C1 segment of cervical spinal cord (tissue), 14 donors: ENCODE results near the gene TMEM108.

ENCODE experiments used
- DNase-seq, 14 donors: peaks; one replicate each; lab custom pipeline; 2025; lab: John Stamatoyannopoulos, UW

Gene TMEM108

GRCh38 chr3:133330065-133330464 is 291.9 kb downstream of the TMEM108 start:
- DNase-seq, result no peak

DNA sequence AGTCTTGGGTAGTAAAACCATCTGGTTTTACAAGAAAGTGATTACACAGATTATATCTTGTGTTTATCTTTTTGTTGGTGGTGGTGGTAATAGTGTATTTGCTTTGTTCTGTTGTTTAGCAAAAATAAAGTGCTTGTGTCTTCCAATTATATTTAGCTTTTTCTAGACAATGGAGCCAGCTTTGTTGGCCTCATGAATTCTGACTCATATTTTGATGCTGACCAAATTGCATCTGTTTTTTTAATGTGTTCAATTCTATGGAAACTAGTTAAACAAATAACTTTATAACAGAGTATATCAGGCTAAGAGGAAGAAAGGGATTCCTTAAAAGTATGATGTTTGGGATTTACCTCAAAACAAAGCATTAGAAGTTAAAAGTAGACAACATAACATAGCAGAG is 292.3 kb downstream of the TMEM108 start:
- DNase-seq, result no peak

GRCh38 chr3:133354721-133355120 is 316.5 kb downstream of the TMEM108 start:
- no peak for DNase-seq

DNA sequence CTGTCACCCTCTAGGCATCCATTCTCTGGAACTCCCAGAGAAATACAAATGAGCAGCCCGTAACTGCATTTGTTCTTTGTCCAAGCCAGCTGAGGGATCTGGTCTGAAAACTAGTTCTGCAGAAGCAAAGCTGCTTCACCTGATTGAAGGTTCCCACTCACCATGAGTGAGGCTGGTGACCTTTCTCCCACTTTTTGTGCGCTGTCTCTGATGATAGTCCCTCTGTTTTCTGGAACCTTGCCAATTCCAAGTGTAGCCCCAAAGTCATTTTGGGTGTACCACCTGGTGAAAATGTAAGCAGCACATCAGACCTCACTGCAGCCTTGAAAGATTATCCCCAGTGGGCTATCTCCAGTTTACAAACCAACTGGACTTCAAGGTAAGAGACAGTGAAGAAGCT is 322.3 kb downstream of the TMEM108 start:
- no peak for DNase-seq

GRCh38 chr3:133361011-133361410 is 322.8 kb downstream of the TMEM108 start:
- no peak for DNase-seq

GRCh38 chr3:133361435-133361834 is 323.2 kb downstream of the TMEM108 start:
- DNase-seq, result no peak

DNA sequence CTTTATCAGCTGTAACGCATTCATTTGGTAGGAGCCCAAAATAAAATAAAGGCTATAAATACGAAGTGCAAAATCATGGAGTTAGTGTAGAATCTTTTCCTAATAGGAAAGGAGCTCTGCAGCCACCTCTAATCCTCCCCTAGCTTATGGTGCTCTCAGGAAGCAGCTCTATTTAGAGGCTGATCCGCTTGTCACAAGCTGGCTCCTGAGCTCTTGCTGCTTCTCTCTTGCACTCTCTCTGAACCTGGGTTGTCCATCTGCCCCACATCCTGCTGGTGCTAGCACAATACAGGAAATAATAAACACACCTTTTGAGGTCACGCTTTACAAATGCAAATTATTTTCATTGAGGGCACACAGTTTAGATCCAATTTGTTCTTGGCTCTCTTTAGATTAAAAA is 324.3 kb downstream of the TMEM108 start:
- peak in 1 of 14 donors; percentile 27 for DNase-seq

- DNase-seq, result no peak
These were observed 326.5 kb downstream of the TMEM108 start for GRCh38 chr3:133364704-133365103.

GRCh38 chr3:133366921-133367320 is 328.7 kb downstream of the TMEM108 start:
- no peak for DNase-seq

DNA sequence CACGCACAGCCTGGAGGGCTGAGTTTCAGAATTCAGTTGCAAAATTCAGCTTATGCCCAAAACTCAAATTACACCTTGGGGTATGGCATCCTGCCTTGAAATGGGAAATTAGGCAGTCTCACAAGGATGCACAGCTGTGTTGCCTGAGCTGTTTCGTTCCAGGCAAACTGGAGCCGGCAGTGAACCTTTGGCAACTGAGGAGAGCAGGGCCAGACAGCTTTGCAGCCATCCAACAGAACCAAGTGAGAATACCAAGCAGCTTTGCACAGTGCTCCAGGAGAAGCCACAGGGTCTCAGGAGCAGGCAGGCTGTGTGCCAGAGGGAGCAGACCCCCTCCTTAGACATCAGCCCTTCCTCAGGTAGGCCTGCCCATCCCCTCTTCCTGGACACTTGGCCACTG is 329.2 kb downstream of the TMEM108 start:
- DNase-seq, result no peak

- no peak for DNase-seq
These were observed 329.8 kb downstream of the TMEM108 start for GRCh38 chr3:133367956-133368355.

- DNase-seq, result no peak
These were observed 330.3 kb downstream of the TMEM108 start for GRCh38 chr3:133368371-133369067.

DNA sequence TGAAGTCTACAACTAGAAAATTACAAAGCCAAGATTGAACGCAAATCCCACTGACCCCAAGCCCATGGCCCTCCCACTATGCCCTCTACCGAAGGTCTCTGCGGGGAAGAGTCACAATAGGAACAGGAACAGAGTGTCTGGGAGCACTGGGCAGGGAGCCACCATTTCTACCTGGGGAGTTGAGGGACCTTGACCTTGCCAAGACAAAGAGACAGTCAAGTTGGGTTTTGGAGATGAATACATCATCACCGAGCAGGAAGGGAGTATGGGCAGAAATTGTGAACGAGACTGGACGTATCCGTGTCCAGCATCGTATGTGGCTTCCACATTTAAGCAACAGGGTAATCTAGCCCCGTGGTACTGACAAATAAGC is 330.9 kb downstream of the TMEM108 start:
- no peak for DNase-seq

DNA sequence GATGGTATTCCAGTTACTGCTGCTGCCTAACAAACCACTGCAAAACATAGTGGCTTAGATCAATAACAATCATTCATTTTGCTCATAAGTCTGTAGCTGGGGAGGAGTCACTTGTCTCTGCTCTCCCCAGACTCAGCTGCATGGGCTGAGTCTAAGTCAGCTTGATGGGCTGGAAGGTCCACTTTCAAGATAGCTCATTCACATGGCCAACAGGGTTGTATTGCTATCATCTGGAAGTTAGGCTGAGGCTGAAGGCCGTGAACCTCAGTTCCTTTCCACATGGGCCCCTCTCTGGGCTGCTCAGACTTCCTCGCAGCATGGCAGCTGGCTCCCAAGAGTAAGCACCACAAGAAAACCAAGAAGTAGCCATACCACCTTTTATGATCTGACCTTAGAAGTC is 333.0 kb downstream of the TMEM108 start:
- no peak for DNase-seq

DNA sequence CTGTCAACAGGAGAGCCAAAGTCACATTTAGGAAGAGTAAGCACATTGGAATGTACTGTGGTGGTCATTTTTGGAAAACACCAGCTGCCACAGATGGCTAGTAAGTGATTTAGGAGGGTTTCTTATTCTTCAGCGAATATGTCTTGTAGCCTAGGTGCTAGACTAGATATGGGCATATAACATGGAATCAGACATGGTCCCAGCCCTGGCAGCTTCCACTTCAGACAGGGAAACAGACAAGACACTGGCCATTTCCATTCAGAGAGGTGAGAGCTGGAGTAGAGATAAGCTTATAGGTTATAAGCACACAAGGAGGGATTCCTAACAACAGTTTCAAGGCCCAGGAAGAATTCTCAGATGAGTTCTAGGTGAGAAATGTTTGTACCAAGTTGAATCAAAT is 333.5 kb downstream of the TMEM108 start:
- no peak for DNase-seq

DNA sequence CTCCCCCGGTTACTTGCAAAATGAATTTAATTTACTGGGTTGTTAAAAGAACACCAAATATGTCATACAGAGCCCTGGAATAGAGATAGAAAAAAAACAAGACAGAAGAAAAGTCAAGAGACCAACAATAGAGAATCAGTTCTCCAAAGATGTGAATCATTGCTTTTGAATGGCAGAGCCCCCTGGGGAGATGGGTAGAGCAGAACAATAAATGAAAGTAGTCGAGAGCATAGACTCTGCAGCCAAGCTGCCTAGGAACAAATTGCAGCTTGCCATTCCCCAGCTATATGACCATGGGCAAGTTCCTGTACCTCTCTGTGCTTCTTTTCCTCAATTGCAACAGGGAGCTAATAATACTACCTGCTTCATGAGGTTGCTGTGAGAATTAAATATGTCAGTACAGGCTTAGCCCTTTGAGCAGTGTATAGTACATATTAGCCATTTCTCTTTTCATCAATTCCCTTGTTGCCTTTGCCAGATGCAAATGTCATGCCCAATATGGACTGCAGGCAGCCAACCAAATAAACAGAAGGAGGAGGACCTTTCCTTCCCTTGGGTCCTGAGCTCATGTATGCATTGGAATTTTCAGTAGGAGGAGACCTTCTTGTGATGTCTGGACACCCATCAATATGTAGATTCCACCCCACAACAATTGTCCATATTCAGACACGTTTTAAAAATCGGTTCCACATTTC is 336.7 kb downstream of the TMEM108 start:
- DNase-seq, result no peak

GRCh38 chr3:133375403-133375745 is 337.2 kb downstream of the TMEM108 start:
- DNase-seq, result no peak

GRCh38 chr3:133376810-133377209 is 338.6 kb downstream of the TMEM108 start:
- DNase-seq, result no peak

GRCh38 chr3:133377396-133377795 is 339.2 kb downstream of the TMEM108 start:
- peak in 3 of 14 donors; percentile 3 to 14 (median 10) for DNase-seq

DNA sequence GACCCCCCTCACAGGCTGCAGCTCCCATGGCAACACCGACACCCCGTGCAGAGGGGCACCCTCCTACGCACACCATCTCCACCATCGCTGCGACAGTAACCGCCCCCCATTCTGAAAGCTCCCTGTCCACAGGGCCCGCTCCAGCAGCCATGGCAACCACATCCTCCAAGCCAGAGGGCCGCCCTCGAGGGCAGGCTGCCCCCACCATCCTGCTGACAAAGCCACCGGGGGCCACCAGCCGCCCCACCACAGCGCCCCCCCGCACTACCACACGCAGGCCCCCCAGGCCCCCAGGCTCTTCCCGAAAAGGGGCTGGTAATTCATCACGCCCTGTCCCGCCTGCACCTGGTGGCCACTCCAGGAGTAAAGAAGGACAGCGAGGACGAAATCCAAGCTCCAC is 341.7 kb downstream of the TMEM108 start:
- no peak for DNase-seq

GRCh38 chr3:133380481-133381225 is 342.5 kb downstream of the TMEM108 start:
- no peak for DNase-seq

GRCh38 chr3:133381346-133382109 is 343.3 kb downstream of the TMEM108 start:
- peak in 1 of 14 donors; percentile 8 for DNase-seq
